K562 (cell line): ENCODE measurements around the gene FADS6. TPM values are rescaled to one million over a fixed set of nuclear protein-coding genes. Genes with fewer than 3 reads are reported as not detected.

Experiments used
- CBFA2T2 ChIP-seq: fragments of 450-650 bp; conservative IDR thresholded peaks from 2 replicates; pipeline ENCODE4 v1.6.1; 2017; ENCODE audit warnings: mild to moderate bottlenecking
- CREB1 ChIP-seq, 2 experiments: sonication (generic) in 1 of 2; formaldehyde crosslinking in 1 of 2; IDR thresholded peaks; 2 replicates each; pipeline versions ENCODE4 v1.6.1 to v1.8.0; 2012 to 2022; ENCODE audit warnings: inconsistent platforms in 1 of 2, mild to moderate bottlenecking in 1 of 2, missing genetic modification reagents in 1 of 2, moderate library complexity in 1 of 2
- HMG20A ChIP-seq: fragments of 450-650 bp; formaldehyde crosslinking; conservative IDR thresholded peaks from 2 replicates; pipeline ENCODE4 v1.4.0; 2020; ENCODE audit warnings: mild to moderate bottlenecking, mixed read lengths
- KLF6 ChIP-seq: fragments of 250-450 bp; sonication (Bioruptor Pico); IDR thresholded peaks from 2 replicates; pipeline ENCODE4 v1.4.0; 2020; ENCODE audit warnings: mild to moderate bottlenecking, moderate library complexity, borderline replicate concordance
- PRPF4 ChIP-seq: fragments of 200-400 bp; formaldehyde crosslinking; IDR thresholded peaks from one replicate; pipeline ENCODE4 v1.6.1; 2017; ENCODE audit warnings: low read length, low read depth, mild to moderate bottlenecking; ENCODE audit not compliant: insufficient read depth, poor library complexity, severe bottlenecking
- U2AF1 ChIP-seq: fragments of 200-400 bp; formaldehyde crosslinking; optimal IDR thresholded peaks from 2 replicates; pipeline ENCODE3; 2017; ENCODE audit warnings: mild to moderate bottlenecking, low read depth, low read length, moderate library complexity
- ZNF75A ChIP-seq: fragments of 450-650 bp; formaldehyde crosslinking; IDR thresholded peaks from 2 replicates; pipeline ENCODE4 v1.4.0; 2020; ENCODE audit warnings: mild to moderate bottlenecking
- ZNF79 ChIP-seq: fragments of 250-450 bp; sonication (Bioruptor Pico); IDR thresholded peaks from 2 replicates; pipeline ENCODE4 v1.4.0; 2020; ENCODE audit warnings: low read depth, mild to moderate bottlenecking, moderate library complexity
- ZNF830 ChIP-seq: fragments of 250-450 bp; sonication (Bioruptor Pico); IDR thresholded peaks from 2 replicates; pipeline ENCODE4 v1.5.0; 2021; ENCODE audit warnings: mild to moderate bottlenecking
- polyA plus RNA-seq, 8 experiments: library from polyadenylated mRNA; depleted of rRNA in 4 of 8; stranded (reverse) in 5 of 8; unstranded in 3 of 8; fragments of >200 nt; fragmentation: Nextera tagmentation in 2 of 8; fragmentation: Illumina TruSeq in 1 of 8; extraction: Ambion mirVana in 2 of 8; extraction: Trizol in 1 of 8; gene quantifications; 2 replicates each; pipeline versions ENCODE4 v1.2.1 to v1.2.3, GENCODE V29; 2011 to 2014; ENCODE audit warnings: inconsistent platforms in 1 of 8, missing spikeins in 1 of 8
- total RNA-seq, 7 experiments: library from RNA; depleted of rRNA in 6 of 7; stranded (reverse); fragments of >200 nt in 6 of 7; fragmentation: Illumina TruSeq in 2 of 7; extraction: Trizol in 2 of 7; gene quantifications; 2 replicates each; pipeline versions ENCODE4 v1.2.1 to v1.2.3, GENCODE V29; 2011 to 2021; ENCODE audit warnings: low replicate concordance in 1 of 7
- TF ChIP-seq, protein P1 (sequence below): fragments of 450-650 bp; IDR thresholded peaks from 2 replicates; pipeline ENCODE4 v1.6.1; 2018; ENCODE audit not compliant: partially characterized antibody
- TF ChIP-seq, protein P2 (sequence below): fragments of 250-450 bp; sonication (Bioruptor Pico); IDR thresholded peaks from 2 replicates; pipeline ENCODE4 v1.8.0; 2021; ENCODE audit warnings: borderline replicate concordance, mild to moderate bottlenecking, moderate library complexity; ENCODE audit not compliant: poor library complexity, severe bottlenecking
- TF ChIP-seq, protein P3 (sequence below): fragments of 450-650 bp; IDR thresholded peaks from 2 replicates; pipeline ENCODE4 v1.7.1; 2018; ENCODE audit warnings: mild to moderate bottlenecking, low read depth; ENCODE audit not compliant: partially characterized antibody

FADS6 gene
- total and polyA plus RNA-seq, 9 of the 15 experiments (the other 6 are each of a cell fraction or from before 2014, with no cell fraction given) = 0.18 to 0.22 TPM; not detected in 7

DNA sequence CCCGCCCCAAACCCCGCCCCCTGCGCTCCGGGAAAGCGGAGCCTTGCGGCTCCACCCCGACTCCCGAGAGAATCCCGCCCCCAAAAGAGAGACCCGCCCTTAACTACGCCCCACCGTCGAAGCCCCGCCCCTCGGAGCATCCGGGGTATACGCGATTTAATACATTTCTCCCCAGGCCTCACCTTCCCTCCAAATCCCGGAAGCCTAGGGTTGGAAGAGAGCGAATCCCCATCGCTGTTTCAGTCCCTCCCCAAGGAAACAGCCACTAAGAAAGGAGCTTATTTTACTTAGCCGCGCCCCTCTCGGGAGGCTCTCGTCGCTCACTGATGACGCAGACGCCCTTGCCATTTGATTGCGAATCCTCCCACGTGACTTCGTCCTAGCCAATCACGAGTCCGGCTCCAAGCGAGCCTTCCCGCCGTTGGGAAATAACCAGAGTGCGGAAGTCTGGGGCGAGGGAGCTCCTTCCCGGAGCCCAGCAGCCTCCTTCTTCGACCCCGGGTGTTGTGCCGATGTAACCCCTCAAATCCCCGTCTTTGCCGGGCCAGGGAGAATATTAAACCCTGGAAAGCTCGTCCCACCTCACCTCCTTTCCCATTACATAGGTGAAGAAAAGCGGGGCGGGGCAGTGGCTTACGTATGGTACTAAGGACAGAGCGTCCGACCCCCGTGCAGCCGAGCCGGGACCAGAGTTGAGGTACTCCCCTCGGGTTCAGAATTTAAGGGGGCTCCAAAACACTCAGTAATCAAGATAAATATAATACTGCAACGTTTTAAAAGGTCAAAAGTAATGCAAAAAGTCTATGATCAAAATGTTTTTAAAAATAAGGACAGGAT lies 20.2 kb downstream of the FADS6 start (continued):
- TF ChIP-seq, protein P1, sequence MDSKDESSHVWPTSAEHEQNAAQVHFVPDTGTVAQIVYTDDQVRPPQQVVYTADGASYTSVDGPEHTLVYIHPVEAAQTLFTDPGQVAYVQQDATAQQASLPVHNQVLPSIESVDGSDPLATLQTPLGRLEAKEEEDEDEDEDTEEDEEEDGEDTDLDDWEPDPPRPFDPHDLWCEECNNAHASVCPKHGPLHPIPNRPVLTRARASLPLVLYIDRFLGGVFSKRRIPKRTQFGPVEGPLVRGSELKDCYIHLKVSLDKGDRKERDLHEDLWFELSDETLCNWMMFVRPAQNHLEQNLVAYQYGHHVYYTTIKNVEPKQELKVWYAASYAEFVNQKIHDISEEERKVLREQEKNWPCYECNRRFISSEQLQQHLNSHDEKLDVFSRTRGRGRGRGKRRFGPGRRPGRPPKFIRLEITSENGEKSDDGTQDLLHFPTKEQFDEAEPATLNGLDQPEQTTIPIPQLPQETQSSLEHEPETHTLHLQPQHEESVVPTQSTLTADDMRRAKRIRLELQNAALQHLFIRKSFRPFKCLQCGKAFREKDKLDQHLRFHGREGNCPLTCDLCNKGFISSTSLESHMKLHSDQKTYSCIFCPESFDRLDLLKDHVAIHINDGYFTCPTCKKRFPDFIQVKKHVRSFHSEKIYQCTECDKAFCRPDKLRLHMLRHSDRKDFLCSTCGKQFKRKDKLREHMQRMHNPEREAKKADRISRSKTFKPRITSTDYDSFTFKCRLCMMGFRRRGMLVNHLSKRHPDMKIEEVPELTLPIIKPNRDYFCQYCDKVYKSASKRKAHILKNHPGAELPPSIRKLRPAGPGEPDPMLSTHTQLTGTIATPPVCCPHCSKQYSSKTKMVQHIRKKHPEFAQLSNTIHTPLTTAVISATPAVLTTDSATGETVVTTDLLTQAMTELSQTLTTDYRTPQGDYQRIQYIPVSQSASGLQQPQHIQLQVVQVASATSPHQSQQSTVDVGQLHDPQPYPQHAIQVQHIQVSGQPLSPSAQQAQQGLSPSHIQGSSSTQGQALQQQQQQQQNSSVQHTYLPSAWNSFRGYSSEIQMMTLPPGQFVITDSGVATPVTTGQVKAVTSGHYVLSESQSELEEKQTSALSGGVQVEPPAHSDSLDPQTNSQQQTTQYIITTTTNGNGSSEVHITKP = peak; percentile 92
- TF ChIP-seq CBFA2T2 = peak; percentile 89
- no peak for TF ChIP-seq ZNF830
- no peak for TF ChIP-seq KLF6
- TF ChIP-seq ZNF79 = 0 out of 2 replicates have a peak, but pooled peaks have one; percentile 22
- TF ChIP-seq PRPF4 = no peak
- TF ChIP-seq HMG20A = no peak; the same call in 1 of the 2 replicates
- TF ChIP-seq U2AF1 = no peak
- no peak for TF ChIP-seq ZNF75A (CRISPR knock-in tag)
- TF ChIP-seq, protein P2, sequence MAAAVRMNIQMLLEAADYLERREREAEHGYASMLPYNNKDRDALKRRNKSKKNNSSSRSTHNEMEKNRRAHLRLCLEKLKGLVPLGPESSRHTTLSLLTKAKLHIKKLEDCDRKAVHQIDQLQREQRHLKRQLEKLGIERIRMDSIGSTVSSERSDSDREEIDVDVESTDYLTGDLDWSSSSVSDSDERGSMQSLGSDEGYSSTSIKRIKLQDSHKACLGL (CRISPR knock-in tag) = no peak
- peak; percentile 99 for TF ChIP-seq CREB1 (IDR thresholded peaks at IDR 0.05)
- TF ChIP-seq CREB1 (CRISPR knock-in tag; IDR thresholded peaks at IDR 0.05) = peak; percentile 99
- TF ChIP-seq, protein P3, sequence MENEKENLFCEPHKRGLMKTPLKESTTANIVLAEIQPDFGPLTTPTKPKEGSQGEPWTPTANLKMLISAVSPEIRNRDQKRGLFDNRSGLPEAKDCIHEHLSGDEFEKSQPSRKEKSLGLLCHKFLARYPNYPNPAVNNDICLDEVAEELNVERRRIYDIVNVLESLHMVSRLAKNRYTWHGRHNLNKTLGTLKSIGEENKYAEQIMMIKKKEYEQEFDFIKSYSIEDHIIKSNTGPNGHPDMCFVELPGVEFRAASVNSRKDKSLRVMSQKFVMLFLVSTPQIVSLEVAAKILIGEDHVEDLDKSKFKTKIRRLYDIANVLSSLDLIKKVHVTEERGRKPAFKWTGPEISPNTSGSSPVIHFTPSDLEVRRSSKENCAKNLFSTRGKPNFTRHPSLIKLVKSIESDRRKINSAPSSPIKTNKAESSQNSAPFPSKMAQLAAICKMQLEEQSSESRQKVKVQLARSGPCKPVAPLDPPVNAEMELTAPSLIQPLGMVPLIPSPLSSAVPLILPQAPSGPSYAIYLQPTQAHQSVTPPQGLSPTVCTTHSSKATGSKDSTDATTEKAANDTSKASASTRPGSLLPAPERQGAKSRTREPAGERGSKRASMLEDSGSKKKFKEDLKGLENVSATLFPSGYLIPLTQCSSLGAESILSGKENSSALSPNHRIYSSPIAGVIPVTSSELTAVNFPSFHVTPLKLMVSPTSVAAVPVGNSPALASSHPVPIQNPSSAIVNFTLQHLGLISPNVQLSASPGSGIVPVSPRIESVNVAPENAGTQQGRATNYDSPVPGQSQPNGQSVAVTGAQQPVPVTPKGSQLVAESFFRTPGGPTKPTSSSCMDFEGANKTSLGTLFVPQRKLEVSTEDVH = peak; percentile 96
